ENCODE results near the gene PAPOLB. TPM values are rescaled to one million over a fixed set of nuclear protein-coding genes. Genes with fewer than 3 reads are reported as not detected.

PAPOLB gene
- polyA plus RNA-seq, 2 of the 4 experiments (the other 2 are of a cell fraction) = not detected

DNA sequence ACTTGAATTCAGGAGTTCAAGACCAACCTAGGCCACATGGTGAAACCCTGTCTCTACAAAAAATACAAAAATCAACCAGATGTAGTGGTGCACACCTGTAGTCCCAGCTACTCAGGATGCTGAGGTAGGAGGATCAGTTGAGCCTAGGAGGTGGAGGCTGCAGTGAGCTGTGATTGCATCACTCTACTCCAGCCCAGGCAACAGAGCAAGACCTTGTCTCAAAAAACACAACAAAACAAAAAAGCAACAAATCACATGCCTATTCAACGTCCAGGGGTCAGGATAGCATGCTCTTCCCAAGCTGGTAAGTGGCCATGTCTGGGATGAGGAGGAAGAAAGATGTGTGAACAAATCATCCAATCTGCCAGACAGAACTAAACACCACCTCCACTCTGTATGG, 27.9 kb upstream of the PAPOLB start:
- Histone ChIP-seq H3K4me3 (no peak overlapping the region), H3K4me1 (no peaks in the 10 kb centered on the region), H3K27ac (no peak overlapping the region), H3K4me2 (no peak overlapping the region), H3K9me3 (peaks cover 7% of the 10 kb centered on the region; the same call in 2 of the 3 replicates)
- DNase-seq (ENCODE audit: low read depth in 1 of 2, low spot score in 1 of 2) (no peak), FAIRE-seq (no peak), ATAC-seq (no peak)
- ChIA-PET POLR2A (no interaction called here), CTCF (no interaction called here)
- TF ChIP-seq TFCP2L1 (CRISPR knock-in tag; IDR thresholded peaks at IDR 0.05) = no peak
- TF ChIP-seq RARB (CRISPR knock-in tag; IDR thresholded peaks at IDR 0.05) = no peak
- TF ChIP-seq, protein P1, sequence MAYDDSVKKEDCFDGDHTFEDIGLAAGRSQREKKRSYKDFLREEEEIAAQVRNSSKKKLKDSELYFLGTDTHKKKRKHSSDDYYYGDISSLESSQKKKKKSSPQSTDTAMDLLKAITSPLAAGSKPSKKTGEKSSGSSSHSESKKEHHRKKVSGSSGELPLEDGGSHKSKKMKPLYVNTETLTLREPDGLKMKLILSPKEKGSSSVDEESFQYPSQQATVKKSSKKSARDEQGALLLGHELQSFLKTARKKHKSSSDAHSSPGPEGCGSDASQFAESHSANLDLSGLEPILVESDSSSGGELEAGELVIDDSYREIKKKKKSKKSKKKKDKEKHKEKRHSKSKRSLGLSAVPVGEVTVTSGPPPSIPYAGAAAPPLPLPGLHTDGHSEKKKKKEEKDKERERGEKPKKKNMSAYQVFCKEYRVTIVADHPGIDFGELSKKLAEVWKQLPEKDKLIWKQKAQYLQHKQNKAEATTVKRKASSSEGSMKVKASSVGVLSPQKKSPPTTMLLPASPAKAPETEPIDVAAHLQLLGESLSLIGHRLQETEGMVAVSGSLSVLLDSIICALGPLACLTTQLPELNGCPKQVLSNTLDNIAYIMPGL (CRISPR knock-in tag; IDR thresholded peaks at IDR 0.05; ENCODE audit: borderline replicate concordance) = no peak
- no peak for TF ChIP-seq MAZ (IDR thresholded peaks at IDR 0.05; ENCODE audit: borderline replicate concordance, low read depth, low read length)
- TF ChIP-seq HOXB13 (CRISPR knock-in tag; IDR thresholded peaks at IDR 0.05; ENCODE audit: low read depth) = no peak
- TF ChIP-seq RCOR1 (IDR thresholded peaks at IDR 0.05; ENCODE audit: low read depth, low read length) = no peak
- no peak for TF ChIP-seq CBX8 (IDR thresholded peaks at IDR 0.05)
- TF ChIP-seq ZSCAN20 (CRISPR knock-in tag; IDR thresholded peaks at IDR 0.05) = no peak
- TF ChIP-seq EP300 (IDR thresholded peaks at IDR 0.05) = no peak
- TF ChIP-seq SMC3 (IDR thresholded peaks at IDR 0.05) = no peak
- TF ChIP-seq, protein P2, sequence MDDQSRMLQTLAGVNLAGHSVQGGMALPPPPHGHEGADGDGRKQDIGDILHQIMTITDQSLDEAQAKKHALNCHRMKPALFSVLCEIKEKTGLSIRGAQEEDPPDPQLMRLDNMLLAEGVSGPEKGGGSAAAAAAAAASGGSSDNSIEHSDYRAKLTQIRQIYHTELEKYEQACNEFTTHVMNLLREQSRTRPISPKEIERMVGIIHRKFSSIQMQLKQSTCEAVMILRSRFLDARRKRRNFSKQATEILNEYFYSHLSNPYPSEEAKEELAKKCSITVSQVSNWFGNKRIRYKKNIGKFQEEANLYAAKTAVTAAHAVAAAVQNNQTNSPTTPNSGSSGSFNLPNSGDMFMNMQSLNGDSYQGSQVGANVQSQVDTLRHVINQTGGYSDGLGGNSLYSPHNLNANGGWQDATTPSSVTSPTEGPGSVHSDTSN (IDR thresholded peaks at IDR 0.05) = no peak
- TF ChIP-seq JUNB (IDR thresholded peaks at IDR 0.05) = no peak
- TF ChIP-seq, protein P3, sequence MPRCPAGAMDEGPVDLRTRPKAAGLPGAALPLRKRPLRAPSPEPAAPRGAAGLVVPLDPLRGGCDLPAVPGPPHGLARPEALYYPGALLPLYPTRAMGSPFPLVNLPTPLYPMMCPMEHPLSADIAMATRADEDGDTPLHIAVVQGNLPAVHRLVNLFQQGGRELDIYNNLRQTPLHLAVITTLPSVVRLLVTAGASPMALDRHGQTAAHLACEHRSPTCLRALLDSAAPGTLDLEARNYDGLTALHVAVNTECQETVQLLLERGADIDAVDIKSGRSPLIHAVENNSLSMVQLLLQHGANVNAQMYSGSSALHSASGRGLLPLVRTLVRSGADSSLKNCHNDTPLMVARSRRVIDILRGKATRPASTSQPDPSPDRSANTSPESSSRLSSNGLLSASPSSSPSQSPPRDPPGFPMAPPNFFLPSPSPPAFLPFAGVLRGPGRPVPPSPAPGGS (IDR thresholded peaks at IDR 0.05) = no peak
- no peak for TF ChIP-seq RAD21 (conservative IDR thresholded peaks at IDR 0.05 in 1 of 2, IDR thresholded peaks at IDR 0.05 in 1 of 2)
- TF ChIP-seq FOSB (CRISPR knock-in tag; IDR thresholded peaks at IDR 0.05) = no peak
- no peak for TF ChIP-seq ESRRA (IDR thresholded peaks at IDR 0.05; ENCODE audit: borderline replicate concordance, low read length)
- TF ChIP-seq EHF (CRISPR knock-in tag; IDR thresholded peaks at IDR 0.05) = no peak
- TF ChIP-seq POLR2A (IDR thresholded peaks at IDR 0.05; ENCODE audit: low read length) = no peak
- TF ChIP-seq, protein P4, sequence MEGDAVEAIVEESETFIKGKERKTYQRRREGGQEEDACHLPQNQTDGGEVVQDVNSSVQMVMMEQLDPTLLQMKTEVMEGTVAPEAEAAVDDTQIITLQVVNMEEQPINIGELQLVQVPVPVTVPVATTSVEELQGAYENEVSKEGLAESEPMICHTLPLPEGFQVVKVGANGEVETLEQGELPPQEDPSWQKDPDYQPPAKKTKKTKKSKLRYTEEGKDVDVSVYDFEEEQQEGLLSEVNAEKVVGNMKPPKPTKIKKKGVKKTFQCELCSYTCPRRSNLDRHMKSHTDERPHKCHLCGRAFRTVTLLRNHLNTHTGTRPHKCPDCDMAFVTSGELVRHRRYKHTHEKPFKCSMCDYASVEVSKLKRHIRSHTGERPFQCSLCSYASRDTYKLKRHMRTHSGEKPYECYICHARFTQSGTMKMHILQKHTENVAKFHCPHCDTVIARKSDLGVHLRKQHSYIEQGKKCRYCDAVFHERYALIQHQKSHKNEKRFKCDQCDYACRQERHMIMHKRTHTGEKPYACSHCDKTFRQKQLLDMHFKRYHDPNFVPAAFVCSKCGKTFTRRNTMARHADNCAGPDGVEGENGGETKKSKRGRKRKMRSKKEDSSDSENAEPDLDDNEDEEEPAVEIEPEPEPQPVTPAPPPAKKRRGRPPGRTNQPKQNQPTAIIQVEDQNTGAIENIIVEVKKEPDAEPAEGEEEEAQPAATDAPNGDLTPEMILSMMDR (IDR thresholded peaks at IDR 0.05) = no peak
- 0% methylated on average over 1 of the region's 1 CpG for WGBS (ENCODE audit: missing lambda C conversion rate)

DNA sequence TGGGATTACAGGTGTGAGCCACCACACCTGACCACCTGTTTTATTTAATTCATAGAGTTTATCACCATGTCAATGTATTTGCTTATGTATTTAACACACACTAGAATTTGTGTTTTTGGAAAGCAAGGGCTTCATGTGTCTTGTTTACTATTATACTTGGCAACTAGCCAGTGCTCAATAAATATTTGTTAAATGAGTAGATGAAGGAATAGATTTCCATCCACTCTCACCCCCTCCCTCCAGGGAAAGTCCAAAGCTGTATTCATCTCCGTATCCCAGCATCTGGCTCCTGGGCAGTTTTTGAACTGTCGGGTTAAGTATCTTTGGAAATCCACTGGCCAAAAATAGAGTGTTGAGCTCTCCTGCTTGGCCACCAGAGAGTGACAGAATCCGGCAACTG, 26.3 kb upstream of the PAPOLB start:
- DNase-seq (ENCODE audit: low read depth in 1 of 2, low spot score in 1 of 2) (peak in 1 of 2 experiments; percentile 16), FAIRE-seq (no peak), ATAC-seq (no peak)
- Histone ChIP-seq H3K4me2 (no peak overlapping the region), H3K9me3 (no peaks in the 10 kb centered on the region), H3K4me3 (no peak overlapping the region), H3K27ac (no peak overlapping the region), H3K4me1 (no peaks in the 10 kb centered on the region)
- ChIA-PET POLR2A (interaction anchor here (1.0 kb wide), 1 partner anchor 86 kb away, joined by 3 read pairs; no protein-coding TSS in a partner anchor), CTCF (interaction anchor here (1.1 to 1.5 kb wide), 2 partner anchors 68 to 90 kb away, joined by 3 to 5 read pairs; no protein-coding TSS in a partner anchor)
- TF ChIP-seq NR3C1 (IDR thresholded peaks at IDR 0.05) (no peak), KDM5A (IDR thresholded peaks at IDR 0.05) (no peak), NPAS2 (CRISPR knock-in tag; IDR thresholded peaks at IDR 0.05; ENCODE audit: borderline replicate concordance) (no peak), RARB (CRISPR knock-in tag; IDR thresholded peaks at IDR 0.05) (no peak), EHF (CRISPR knock-in tag; IDR thresholded peaks at IDR 0.05) (no peak), PHF8 (IDR thresholded peaks at IDR 0.05; ENCODE audit: borderline replicate concordance, low read depth) (no peak), RCOR1 (IDR thresholded peaks at IDR 0.05; ENCODE audit: low read depth, low read length) (no peak)
- TF ChIP-seq, protein P5, sequence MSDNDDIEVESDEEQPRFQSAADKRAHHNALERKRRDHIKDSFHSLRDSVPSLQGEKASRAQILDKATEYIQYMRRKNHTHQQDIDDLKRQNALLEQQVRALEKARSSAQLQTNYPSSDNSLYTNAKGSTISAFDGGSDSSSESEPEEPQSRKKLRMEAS (IDR thresholded peaks at IDR 0.05) = no peak
- TF ChIP-seq, protein P2 (IDR thresholded peaks at IDR 0.05) = no peak
- 33% methylated on average over 3 of the region's 3 CpGs for WGBS (ENCODE audit: missing lambda C conversion rate)

Measured in A549 (cell line).